Nucleus accumbens (tissue), 56 donors: ENCODE measurements around the gene STAC2.

Experiments
- DNase-seq, 56 donors: peaks; one replicate each; lab custom pipeline; 2025; lab: John Stamatoyannopoulos, UW

The STAC2 gene

DNA sequence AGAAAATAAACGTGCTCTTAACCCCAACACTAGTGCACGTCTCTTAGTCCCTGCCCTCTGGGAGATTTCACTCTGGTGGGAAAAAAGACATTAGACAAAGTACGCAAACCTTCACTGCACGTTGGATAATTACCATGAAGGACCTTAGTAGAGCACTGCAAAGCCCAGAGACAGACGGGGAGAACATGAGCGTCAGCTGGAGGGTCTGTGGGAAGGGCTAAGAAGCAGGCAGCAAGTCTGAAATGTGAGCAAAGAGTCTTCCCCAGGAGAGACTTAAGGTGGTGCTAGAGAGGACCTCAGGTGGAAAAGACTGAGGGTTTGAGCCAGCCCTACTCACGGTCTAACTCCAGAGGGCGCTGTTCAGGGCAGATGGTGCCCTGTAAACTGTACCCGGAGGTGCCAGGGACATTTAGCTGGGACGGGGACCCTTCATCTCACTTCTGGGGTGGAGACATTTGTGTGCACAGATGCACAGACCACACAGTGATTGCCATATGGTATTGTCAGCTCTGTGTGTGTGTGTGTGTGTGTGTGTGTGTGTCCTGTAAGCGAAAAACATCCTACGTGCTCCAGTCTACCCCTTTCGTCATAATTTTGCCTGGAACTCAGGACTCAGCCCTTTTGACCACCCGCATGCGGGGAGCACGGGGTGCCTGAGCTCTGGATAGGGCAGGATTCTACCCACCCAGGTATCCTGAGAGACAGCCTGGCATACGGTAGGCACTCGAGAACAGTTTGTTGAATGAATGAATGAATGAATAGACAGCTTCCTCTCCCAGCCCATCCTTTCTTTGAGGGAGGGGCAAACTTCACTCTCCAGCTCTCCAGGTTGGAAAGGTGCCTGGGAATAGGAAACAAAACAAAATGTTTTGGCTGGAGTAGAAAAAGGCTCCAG lies 10.1 kb upstream of the STAC2 start:
- DNase-seq, result peak in 5 of 56 donors; percentile 14 to 41 (median 23)

DNA sequence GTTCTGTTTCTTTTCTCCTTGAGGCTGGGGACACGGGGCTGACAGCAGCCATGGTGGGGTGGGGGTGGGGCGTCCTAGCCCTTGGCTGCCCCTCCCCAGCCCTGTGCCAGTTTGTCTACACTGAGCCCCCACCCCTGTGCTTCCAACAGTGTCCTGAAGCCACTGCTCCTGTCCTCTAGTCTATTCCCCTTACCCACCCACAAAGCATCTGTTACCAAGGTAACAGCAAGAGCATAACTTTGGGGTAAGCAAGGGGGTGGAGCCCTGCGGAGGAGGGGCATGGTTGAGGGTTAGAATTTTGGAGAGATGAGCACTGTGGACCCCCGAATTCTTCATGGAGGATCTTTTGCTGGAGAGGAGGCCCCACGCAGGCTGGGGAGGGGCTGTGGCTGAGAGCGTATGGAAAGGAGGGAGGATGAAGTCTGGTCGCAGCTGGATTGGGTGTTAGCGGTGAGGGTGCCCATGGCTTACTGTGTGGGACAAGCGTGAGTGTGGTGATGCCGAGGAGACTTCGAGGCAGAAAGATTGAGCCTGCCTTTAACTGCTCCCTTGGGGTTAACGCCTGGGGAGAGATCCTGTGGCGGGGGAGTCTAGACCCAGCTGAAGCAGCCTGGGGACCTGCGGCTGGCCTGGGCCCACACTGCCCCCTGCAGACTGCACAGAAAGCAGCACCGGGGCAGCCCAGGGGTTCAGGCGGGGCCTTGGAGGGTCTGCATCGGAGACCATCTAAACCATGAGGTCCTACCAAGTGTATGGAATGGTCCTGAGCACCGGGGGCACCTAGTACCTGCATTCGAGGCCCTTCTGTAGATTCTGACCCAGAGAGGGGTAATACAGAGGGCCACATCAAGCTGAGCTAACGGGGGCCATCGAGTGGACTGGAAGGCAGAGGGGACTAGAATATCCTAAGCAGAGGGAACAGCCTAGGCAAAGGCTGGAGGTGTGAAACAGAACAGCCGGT lies 6.1 kb upstream of the STAC2 start:
- peak in 24 of 56 donors; percentile 11 to 63 (median 24) for DNase-seq

DNA sequence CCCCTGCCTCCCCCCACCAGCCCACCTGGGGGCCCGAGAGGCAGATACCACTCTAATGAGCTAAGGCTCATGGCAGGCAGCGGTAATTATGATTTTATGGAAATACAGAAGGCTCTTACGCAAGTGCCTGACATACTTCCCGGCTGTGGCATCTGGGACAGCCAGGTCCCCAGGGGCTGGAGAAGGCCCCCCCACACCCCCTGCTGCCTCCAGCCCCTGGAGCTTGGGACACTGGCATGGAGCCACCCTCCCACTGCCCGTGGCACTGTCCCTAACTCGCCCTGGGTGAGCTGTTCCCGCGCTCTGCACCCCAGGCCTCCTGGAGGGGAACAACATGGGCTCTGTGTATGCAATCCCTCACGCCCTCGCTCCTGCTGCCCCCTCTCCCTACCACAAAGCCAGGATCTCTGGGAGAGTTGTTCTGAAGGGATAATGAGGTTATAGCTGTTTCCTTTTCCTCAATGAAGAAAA lies 5.4 kb upstream of the STAC2 start:
- no peak for DNase-seq

DNA sequence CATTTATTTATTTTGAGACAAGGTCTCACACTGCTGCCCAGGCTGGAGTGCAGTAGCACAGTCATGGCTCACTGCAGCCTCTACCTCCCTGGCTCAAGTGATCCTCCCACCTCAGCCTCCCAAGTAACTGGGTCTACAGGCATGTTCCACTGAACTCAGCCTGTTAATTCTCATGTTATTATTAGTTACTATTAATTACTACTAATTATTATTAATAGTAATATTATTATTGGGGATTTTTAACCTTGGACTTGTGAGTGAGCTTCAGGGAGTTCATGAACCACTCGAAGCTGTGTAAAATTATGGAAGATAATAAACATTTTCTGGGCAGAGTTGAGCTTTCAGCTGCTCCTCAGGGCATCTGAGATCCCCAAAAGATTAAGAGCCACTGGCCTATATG lies 4.6 kb upstream of the STAC2 start:
- no peak for DNase-seq

DNA sequence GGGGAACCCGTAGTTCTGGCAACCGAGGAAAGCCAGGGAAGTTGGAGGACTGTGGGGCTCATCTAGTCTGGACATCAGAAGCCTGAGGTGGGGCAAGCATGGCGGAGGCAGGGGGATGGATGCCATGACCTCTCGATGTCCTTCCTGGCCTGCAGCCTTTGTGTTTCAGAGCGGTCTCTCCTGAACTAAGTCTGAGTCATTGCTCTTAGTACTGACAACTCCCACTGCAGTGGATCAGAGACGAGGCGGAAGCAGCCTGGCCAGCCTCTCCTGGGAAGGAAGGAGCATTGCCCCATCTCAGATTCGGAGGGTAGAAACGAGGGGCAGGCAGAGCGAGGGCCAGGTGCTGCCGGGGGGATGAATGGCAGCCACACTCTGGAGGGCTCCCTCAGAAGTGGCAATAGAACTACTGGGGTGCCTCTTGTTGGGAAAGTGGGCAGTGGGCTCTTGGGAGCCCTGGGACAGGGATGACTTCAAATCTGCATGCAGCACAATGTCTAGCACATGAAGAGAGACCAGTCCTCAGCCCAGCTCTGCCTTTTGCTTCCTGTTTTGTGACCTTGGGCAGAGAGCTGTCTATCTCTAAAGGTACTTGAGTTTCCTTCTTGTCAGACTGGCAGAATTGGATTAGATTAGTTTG lies 3.6 kb upstream of the STAC2 start:
- no peak for DNase-seq

DNA sequence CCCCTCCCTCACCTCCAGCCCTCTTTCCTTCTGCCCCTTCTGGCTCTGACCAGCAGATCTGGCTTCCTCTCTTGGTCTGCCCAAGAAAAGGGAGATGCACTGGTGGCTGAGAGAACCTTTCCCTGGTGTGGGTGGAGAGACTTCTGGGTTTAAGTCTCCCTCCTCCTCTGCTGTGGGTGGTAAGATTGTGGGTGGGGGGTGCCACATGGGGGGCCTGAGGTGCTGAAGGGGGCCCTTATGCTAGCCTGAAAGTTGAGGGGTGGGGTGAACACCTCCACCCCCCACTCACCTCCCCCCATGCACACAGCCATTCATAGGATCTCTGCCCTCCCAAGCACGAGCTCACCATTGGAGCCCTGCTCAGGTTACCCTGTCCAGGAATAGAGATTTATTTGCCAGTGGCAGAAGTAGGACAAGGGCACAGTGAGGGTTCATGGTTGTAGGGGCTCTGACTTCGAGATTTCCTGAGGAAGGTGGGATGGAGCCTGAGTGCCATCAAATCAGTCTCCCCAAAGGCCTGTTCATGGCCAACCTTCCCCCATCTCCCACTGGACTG lies 1.7 kb upstream of the STAC2 start:
- no peak for DNase-seq

DNA sequence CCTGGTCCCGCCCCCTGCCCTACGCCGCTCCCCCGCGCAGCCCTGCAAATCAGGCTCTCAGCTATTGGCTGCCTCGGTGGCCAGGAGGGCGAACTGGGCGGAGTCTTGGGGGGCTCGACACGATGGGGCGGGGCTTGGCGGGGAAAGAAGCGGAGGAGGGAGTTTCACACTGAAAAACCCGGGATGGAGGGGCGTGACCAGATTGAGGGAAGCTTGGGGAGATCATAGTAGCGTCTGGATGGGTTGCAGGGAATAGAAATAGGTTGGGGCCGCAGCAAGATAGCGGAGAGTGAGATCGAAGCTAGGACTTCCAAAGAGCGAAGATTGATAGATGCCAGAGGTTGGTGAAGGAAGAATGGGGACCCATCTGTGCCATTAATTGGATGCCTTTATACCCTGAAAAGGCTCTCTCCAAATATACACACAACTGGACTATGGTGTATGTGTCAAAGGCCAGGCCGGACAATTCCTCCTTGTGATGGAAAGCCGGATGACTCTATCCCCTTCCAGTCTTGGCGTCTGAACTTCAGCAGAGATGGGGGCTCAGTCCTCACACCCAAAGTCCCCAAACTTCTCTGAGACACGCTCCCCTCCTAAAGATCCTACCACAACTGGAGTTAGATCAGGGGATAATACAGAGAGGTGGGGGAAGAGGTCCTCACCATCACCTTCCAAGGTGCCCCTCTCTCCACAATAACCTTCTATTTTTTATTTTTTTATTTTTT lies 376 bp upstream of the STAC2 start:
- peak in 43 of 56 donors; percentile 9 to 91 (median 56) for DNase-seq

DNA sequence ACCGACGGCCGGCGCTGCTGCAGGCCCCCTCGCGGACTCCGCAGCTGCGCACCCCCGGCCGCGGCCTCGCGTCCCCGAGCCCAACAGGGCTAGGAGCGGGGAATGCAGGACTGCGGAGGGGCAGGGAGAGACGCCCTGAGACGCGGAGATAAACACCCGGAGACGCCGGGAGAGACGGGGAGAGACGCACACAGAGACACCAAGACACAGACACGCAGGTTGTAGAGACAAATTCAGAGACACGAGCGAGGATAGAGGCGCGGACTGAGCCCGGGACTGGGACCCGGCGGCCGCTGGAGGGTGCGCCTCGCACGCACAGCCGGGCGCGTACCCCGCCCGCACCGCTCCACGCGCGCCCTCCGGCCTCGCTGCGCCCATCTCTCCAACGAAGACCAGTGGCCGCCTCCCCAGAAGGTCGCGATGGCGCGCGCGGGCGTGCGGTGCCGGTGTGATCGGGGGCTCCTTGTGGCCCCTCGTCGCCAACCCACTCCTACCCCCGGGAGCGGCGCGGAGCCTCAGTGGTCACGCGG lies 902 bp downstream of the STAC2 start:
- no peak for DNase-seq

DNA sequence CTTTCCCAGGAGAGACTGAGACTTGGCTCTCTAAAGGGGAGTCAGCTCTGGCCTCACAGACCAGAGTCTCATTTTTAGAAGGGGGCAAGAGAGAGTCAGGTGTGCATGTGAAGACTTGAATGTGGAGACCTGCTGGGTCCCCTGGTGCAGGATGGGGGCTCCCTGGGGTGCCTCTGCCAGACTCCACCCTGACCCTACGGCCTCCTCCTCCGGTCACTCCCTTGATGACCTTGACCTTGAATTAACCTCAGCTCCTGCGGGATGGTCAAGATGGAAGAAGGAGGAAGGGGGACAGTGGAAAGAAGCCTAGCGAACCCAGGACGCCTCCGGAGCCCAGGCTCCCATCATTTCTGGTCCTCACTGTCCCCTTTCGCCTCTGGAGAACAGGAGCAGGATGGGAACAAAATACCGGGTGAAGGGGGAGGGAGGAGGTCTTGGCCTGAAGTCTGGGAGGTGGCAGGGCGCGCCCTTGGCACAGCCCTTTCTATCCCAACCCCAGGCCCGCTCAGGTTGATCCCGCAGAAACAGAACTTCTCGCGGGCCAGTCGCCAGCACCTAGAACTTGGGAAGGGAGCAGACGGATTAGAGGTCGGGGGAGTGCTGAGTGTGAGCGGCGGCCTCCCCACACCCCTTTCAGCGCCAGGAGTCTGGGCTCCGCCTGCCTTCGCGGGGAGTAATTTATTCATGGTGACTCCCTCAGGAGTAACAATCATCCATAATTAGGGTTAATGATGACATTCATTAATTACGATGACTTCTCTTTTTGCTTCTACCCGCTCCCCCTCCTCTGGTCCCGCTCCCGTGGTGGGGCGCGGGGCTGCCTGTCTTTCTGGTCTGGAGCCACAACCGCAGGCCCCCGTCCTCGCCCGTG lies 1.6 kb downstream of the STAC2 start:
- peak in 4 of 56 donors; percentile 13 to 27 (median 20) for DNase-seq

DNA sequence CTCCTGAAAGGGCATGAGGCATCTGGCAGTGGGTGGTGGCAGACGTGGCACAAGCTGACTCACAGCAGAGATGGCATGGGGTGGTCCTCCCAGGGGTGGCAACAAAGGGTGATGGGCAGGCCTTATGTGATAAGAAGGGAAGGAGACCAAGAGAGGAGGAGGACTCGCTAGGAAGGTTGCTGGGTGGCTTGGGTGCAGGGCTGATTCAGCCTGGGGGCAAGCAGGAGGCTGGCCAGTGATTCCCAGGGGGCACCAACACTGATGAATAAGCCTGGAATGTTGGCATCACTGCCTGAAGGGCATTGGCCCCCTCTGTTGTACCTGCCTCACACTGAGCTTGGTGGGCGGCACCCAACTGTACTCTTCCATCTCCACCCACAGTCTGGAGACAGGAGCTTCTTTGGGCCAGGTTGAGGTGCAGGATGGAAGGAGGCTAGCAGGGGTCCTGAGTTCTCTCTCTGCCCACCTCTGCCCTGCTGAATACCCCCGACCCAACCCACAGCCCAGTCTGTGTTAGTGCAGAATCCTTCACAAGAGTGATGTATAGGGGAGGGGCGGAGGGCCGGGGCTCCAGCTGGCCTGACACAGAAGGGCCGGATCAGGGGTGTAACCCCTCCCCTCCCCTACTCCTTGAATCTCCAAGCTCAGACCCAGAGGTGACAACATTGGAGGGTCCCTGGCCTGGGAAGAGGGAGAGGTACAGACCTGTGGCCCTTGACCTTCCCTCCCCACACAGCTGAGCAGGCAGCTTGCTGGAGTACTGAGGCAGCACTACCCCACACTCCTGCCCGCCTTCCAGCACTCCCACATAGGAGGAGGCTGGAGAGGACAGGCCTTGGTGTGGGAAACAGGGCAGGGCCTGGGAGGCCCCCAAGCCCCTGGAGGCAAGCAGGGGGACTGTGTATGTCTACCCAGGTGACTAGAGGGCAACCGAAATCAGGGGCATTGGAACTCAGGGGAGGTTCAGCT lies 2.6 kb downstream of the STAC2 start:
- DNase-seq, result no peak

DNA sequence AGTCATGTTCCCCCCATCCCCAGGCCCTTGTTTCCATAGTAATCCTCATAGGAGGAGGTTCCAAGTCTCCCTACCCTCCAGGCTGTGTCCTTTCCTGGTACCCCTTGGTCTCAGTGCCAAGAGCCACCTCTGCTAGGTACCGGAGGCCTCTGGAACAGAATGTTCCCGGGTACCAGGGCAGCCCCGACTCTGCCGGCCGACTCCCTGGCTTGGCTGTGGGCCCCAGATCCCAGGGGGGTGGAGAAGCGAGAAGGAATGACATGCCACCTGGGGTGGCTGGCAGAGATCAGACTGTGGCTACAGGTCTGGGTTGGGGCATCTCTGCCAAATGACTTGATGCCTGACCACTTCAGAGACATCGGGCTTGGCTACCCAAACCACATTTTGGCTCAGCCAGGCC lies 3.6 kb downstream of the STAC2 start:
- DNase-seq, result no peak

DNA sequence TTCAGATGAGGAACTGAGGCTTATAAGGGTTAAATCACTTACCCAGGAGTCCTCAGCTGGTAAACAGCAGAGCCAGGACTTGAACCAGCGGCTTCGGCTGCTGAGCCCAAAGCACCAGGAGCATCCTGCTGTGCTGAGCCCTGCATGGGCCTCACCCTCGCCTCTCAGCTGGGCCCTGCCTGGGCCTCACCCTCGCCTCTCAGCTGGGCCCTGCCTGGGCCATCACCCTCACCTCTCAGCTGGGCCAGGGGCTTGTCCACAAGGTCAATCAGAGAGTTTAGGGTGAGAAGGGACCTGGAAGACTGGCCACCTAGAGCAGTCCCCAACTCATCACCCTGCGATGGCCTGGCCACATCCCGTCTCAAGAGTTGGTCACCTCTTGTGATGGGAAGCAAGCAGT lies 4.2 kb downstream of the STAC2 start:
- no peak for DNase-seq

DNA sequence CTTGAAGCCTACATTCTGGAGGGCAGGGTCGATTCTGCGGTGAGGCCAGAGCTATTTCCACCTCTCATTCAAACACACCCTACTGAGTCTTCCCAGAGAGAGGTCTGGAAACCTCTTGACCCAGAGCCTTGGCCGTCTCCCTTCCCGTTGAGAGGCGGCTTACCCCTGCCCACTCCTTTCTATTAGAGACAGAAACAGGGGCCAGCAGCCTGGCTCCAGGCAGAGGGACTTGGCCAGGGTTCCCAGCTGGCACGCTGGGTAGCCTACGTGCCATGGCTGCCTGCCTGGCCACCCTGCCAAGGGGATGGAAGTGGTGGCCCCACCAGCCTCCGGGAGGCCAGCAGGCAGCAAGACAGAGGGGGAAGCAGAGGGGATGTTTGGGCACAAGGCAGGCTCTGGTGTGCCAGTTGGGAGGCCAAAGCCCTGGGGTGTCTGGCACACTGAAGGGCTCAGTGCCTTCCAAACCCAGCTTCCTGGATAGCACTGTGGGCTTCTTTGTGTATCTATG lies 6.0 kb downstream of the STAC2 start:
- peak in 43 of 56 donors; percentile 18 to 81 (median 44) for DNase-seq

DNA sequence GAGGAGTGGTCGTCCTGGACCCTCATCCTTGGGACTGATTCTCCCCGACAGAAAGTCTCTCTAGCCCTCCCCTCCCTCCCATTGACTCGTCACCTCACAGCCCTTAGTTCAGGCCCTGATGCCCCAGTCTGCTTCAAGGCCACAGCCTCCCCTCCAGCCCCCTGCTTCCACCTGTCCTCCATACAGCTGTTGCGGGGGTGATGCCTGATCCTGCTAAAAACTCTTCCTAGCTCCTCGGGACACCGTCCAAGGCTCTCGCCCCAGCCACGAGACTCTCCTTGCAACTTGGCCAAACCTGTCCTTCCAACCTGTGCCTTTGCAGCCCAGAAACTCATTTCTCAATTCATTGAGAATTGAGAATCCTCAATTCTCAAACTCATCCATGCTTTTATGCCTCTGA lies 6.8 kb downstream of the STAC2 start:
- DNase-seq, result no peak

DNA sequence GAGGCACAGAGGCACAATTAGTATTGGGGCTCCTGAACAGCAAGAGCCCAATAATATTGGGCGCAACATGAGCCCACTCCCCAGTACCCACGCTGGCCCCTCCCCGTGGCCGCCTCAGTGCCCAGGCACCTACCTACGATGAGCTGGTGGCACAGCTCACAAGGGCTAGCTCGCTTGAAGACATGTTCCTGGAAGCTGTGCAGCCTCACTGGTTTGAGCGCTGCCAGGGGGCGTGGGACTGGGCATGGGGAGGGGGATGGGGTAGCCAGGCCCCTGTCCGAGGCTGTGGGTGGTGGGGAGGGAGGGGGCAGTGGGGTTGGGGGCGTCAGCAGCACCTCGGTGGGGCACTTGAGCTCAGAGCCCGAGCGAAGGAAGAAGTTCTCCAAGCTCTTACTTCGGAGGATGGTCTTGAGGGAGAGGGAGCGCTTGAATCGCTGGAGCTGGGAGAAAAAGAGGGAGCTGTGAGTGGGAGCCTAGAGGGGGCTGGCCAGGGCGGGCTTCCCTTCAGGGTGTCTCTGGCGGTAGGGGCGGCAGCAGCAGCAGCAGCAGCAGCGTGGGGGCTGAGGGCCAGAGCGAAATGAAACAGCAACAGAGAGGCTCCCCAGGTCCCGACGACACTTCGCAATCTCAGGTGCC lies 7.9 kb downstream of the STAC2 start:
- DNase-seq, result no peak

DNA sequence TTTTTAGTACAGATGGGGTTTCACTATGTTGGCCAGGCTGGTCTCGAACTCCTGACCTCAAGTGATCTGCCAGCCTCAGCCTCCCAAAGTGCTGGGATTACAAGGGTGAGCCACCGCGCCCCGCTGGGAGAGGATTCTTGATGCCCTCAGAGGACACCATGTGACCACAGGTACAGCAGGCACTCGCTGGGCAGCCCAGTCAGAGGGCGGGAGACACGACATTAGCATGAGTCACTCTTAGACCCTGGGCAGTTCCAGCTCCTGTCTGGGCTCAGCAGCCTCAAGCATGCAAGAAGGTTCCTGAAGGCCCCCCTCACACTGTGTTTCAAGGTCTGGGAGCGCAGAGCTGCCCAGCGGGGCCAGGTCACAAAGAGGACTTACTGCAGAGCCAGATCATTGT lies 11.9 kb downstream of the STAC2 start:
- DNase-seq, result no peak
